Activated T-cell treated with anti-CD3 and anti-CD28 coated beads for 1 hour (primary cell): ENCODE results near the gene TUBGCP2.
"Not testable (repeated sequence)": the region's sequence is repeated elsewhere in the genome, so short reads cannot be mapped to it uniquely, and the experiment has no call there.

ENCODE experiments used
- DNase-seq: peaks from one replicate; pipeline ENCODE4 v3.0.0-alpha.2; 2020; ENCODE audit warnings: low read depth

The TUBGCP2 gene

DNA sequence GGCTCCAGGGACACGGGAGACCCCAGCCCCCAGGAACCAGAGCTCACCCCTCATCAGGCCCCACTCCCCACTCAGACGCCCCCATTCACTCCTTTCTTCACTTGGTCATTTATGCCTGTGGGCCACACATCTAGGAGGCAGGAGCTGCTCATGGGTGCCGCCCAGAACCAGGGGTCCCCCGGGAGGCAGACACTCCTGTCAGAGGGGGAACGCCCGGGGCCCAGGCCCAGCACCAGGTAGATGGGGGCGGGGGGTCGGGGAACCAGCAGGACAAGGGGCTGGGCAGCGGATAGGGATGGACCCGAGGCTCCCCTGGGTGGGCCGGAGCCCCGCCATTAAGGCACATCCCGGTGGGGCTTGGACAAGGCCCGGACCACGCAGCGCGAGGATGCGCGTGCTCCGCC, 16.2 kb upstream of the TUBGCP2 start:
- DNase-seq: no peak

DNA sequence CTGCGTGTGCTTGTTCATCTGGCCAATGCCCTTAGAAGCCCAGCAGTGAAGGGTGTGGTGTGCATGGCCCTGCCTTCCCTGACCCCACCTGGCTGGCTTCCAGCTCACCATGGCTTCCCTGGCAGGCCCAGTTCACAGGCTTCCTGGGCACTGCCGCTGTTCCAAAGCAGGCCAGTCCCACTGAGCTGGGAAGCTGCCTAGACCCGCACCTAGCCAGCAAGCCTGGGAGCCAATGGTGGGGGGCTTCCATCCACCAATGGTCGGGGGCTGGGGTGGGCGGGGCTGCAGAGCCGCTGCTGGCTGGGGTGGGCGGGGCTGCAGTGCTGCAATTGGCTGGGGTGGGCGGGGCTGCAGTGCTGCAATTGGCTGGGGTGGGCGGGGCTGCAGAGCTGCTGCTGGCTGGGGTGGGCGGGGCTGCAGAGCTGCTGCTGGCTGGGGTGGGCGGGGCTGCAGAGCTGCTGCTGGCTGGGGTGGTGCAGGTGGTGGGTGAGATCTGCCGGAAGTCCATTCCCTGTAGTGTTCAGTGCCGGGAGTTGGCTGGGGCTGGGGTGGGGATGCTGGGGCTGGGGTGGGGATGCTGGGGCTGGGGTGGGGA, 15.6 kb upstream of the TUBGCP2 start:
- DNase-seq: peak; percentile 33

DNA sequence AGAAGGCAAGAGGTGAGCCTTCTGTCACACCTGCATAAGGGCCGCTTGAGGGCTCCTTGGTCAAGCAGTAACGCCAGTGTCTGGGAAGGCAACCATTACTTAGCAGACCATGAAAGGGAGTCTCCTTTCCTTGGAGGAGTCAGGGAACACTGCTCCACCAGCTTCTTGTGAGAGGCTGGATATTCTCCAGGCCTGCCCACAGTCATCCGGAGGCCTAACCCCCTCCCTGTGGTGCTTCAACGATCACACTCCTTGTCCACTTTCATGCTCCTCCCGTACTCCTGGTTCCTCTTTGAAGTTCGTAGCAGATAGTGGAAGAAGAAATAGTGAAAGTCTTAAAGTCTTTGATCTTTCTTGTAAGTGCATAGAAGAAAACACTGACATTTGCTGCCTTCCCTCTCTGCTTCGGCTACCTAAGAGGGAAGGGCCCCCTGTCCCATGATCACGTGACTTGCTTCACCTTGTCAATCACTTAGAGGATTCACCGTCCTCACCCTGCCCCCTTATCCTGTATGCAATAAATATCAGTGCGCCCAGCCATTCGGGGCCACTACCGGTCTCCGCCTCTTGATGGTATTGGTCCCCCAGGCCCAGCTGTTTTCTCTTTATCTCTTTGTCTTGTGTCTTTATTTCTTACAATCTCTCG, 13.5 kb upstream of the TUBGCP2 start:
- not testable (repeated sequence) for DNase-seq

DNA sequence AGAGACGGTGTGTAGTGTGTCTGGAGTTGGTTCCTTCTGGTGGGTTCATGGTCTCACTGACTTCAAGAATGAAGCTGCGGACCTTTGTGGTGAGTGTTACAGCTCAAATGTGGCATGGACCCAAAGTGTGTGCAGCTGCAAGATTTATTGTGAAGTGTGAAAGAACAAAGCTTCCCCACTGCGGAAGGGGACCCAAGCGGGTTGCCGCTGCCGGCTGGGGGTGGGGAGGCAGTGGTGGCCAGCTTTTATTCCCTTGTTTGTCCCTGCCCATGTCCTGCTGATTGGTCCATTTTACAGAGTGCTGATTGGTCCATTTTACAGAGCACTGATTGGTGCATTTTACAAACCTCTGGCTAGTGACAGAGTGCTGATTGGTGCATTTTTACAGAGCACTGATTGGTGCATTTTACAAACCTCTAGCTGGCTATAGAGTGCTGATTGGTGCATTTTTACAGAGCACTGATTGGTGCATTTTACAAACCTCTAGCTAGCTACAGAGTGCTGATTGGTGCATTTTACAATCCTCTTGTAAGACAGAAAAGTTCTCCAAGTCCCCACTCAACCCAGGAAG, 12.3 kb upstream of the TUBGCP2 start:
- not testable (repeated sequence) for DNase-seq

DNA sequence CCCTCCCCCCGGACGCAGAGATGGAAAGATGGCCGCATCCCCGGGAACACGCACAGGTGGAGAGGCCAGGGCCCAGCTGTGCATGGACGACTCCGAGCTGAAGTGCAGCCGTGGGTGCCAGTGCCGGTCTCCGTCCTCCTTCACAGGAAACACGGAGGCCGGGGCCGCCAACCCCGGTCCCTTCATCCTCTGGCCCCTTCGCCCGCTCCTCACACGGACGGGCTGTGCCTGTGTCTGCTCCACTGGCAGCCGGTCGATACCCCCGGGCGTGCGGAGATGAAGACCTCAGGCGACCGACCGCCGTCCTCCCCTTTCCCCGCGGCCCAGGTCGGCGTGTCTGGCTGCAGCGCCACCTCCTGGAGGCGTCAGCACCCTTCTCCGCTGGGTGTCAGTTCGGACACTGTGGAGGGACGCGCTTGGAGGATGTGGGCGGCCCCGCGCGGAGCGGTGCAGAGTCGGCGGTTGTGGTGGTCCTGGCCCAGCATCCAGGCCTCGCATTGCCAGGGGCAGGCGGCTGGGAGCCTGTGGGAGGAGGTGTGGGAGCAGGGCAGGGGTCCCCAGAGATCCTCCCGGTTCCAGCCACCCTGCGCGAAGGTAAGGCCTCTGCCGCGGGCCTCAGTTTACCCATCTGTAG, 9.9 kb upstream of the TUBGCP2 start:
- DNase-seq: peak; percentile 65

DNA sequence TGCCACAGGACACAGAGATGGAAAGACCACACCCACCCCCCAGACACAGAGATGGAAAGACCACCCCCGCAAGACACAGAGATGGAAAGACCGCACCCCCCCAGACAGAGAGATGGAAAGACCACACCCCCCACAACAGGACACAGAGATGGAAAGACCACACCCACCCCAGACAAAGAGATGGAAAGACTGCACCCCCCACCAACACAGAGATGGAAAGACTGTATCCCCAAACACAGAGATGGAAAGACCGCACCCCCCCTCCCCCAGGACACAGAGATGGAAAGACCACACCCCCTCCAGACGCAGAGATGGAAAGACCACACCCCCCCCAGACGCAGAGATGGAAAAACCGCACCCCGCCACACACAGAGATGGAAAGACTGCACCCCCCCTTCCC, 8.1 kb upstream of the TUBGCP2 start:
- DNase-seq: no peak

DNA sequence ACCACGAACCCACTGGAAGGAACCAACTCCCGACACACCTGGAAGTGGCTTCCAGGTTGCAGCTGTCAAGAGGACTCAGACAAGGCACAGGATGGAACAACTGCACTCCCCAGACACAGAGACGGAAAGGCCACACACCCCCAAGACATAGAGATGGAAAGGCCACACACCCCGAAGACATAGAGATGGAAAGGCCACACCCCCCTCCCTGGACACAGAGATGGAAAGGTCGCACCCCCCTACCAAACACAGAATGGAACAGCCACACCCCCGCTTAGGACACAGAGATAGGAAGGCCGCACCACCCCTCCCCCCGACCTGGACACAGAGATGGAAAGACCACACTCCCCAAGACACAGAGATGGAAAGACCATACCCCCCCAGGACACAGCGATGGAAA, 7.6 kb upstream of the TUBGCP2 start:
- DNase-seq: no peak

DNA sequence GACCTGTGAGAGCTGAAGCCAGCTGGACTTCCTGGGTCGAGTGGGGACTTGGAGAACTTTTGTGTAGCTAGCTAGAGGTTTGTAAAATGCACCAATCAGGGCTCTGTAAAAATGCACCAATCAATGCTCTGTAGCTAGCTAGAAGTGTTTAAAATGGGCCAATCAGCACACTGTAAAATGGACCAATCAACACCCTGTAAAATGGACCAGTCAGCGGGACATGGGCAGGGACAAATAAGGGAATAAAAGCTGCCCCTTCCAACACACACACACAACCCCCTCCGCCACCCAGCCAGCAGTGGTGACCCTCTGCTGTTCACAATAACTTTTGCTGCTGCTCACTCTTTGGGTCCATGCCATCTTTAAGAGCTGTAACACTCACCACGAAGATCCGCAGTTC, 7.2 kb upstream of the TUBGCP2 start:
- DNase-seq: no peak

DNA sequence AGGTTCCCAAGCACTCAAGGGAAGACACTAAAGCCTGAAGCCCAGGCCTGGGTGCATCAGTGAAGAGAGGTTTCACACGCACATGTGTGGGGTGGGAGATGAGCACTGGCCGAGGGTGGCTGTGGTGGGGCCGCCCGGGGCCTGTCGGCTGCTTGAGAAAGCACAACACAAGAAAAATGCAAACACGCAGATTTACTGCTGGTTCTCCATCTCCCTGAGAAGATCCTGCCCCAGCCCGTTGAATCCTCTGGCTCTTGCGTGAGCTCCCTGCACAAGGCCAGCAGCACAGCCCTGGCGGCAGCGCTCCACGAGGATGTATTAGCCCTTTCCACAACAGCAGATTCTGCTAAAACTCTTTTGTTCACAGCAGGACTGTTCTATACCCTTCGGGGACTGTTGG, 6.2 kb upstream of the TUBGCP2 start:
- no peak for DNase-seq

DNA sequence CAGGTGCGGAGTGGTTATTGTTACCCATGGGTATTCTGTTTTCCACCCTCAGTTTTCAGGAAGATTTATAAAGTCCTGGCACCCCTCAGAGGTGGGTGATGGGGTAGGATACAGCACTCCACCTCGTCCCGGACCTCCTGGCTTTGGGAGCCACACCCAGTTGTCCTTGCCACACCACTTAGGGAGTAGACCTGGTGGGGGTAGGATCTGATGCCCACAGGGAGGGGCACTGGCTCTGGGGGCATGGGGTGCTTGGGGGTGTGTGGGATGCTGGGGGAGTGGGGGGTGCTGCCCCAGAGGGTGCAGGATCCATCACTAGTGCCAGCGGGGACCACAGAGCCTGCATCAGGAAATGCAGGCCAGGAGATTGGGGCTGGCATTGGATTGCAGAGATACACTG, 4.5 kb upstream of the TUBGCP2 start:
- DNase-seq: no peak

DNA sequence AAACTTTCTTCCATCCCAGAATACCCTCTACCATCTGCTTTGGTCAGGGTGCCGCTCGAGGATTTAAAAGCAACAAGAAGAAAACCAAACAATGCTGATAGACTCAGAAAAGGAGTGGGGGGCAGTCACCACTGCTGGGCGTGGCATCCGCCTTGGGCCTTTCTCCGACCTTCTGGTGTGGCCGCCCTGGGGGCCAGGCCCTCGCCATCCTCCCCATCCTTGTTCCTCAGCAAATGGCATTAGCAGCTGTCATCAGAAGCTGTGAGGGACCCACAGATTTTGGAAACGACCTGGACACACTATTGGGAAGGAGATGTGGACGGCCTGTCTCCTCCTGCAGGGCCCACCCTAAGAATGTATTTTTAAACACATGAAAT, 4.1 kb upstream of the TUBGCP2 start:
- no peak for DNase-seq

DNA sequence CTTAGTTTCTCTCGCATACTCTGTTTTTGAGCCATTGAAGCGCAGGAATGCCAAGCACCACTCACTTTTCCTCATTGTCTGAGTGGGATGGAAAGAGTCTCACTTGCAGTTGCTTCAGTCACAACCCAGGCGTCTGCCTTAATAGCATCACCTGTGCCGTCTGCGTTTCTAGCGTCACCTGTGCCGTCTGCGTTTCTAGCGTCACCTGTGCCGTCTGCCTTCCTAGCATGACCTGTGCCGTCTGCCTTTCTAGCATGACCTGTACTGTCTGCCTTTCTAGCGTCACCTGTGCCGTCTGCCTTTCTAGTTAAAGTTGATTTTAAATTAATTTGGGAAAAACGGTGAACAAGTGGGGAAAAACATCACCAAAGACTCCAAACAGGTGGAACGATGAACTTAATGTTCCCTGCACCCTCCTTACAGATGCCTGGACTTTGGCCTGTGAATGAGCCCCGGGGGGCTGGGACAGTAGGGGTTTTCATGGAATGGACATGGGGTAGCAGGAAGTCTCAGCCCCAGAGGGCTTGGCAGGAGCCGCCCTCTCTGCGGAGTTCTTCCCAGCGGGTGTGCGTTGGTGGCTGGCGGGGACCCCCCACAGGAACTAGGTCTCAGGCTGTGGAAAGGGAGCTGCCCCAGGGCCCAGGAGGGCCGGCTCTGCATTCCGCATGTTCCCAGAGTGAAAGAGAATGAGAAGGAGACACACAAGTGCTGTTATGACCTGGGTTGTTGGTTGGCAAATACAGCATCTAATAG, 3.5 kb upstream of the TUBGCP2 start:
- no peak for DNase-seq

DNA sequence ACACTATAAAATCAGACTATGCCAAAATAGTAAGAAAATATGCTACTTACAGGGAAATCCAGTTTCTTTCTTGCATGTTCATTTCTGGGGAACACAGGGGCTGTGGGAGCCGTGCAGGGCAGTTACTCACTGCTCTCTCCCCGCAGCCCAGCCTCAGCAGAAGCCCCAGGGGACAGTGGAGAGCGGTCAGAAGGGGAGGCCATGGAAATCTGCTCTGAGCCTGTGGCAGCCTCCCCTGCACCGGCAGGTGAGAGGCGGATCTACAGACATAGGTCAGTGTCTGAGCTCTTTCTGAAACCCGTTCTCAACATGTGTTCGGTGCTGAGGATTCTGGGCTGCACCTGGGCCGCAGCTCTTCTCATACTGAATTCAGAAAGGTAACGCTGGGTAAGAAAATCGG, 2.9 kb upstream of the TUBGCP2 start:
- no peak for DNase-seq

DNA sequence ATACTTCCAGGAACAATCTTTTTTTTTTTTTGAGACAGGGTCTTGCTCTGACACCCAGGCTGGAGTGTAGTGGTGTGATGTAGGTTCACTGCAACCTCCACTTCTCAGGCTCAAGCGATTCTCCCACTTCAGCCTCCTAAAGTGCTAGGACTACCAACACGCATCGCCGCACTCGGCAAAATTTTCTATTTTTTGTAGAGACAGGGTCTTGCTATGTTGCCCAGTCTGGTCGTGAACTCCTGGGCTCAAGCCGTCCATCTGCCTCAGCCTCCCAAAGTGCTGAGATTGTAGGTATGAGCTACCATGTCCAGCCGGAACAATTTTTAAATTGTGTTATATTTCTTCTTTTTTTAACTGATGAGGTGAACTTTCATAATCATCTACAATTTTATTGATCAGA, 2.1 kb upstream of the TUBGCP2 start:
- DNase-seq: no peak

DNA sequence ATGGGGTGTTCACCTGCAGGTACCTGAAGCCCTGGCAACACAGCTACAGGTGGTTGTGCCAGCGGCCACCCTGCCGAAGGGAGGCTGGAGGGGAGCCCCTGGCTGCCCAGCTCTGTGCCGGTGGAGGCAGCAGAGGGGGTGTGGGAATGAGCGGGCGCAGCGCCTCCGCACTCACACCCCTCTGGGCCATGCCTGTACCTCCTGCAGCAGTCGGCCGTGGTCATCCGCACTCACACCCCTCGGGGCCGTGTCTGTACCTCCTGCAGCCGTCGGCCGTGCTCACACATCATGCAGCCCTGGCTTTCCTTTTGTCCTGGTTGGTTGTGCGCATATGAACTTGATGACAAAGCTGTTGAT, 1.7 kb upstream of the TUBGCP2 start:
- DNase-seq: no peak

DNA sequence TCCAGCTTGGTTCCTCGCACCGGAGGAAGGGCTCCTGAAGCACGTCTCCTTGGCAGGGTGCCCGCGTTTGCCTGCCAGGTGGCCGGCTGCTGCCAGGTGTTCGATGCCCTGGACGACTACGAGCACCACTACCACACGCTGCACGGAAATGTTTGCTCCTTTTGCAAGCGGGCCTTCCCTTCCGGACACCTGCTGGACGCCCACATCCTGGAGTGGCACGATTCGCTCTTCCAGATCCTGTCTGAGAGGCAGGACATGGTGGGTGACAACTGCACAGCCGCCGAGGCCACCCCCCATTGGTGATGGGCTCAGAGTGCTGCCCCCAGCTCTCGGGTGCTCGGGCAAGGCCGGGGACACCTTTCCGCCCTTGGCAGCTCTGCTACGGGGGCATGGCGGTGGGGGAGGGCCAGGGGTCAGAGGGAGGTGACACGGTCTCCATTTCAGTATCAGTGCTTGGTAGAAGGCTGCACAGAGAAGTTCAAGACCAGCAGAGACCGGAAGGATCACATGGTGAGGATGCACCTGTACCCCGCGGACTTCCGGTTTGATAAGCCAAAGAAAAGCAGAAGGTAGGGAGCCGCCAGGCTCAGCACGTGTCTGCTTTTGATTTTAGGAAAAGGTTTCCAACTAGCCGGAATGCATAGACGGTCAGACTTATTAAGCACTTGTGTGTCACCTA, 1.2 kb upstream of the TUBGCP2 start:
- DNase-seq: no peak

DNA sequence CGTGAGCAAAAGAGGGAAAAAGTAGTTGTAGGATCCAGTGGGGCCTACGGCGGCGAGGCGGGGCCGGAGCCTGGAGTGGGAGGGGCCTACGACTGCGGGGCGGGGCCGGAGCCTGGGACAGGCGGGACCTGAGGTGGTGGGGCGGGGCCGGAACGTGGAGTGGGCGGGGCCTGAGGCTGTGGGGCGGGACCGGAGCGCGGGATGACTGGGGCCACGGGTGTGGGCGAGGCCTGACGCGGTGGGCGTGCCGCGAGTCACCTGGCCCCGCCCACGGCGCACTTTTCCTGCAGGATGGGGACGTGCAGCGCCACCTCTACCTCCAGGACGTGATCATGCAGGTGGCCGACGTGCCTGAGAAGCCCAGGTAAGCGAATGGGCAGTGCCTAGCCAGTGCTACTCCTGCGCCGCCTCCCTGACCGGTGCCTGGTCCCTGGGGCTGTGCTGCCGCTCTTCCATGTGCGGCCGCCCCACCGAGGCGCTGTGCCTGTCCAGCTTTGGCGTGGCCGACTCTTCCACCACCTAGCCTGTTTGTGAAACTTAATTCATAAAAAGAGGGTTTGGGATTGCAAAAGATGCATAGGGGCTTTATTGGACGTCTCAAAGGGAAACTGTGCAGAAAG, 538 bp upstream of the TUBGCP2 start:
- peak; percentile 91 for DNase-seq

DNA sequence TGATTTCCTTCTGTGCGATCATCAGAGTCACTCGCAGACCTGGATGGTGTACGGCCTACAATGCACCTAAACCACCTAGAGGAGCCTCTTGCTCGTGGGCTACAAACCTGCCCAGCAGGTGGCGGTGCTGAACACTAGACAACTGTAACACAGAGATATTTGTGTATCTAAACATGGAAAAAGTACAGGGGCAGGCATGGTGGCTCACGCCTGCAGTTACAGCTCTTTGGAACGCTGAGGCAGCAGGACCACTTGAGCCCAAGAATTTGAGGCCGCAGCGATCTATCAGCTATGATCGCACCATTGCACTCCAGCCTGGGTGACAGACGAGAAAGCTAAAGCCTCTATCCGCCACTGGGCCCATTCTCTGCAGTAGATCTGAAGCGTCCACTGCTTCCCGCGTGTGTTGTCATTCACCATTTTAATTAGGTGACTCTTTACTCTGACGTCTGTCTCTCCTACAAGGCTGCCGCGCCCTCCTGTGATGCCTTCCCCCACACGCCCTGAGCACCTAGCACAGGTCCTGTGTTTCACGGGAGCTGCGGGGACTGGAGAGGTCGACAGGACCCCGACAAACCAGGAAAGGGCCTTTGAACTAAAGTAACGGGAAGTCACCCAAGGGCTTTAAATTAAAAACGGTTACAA, 774 bp downstream of the TUBGCP2 start:
- peak; percentile 84 for DNase-seq

DNA sequence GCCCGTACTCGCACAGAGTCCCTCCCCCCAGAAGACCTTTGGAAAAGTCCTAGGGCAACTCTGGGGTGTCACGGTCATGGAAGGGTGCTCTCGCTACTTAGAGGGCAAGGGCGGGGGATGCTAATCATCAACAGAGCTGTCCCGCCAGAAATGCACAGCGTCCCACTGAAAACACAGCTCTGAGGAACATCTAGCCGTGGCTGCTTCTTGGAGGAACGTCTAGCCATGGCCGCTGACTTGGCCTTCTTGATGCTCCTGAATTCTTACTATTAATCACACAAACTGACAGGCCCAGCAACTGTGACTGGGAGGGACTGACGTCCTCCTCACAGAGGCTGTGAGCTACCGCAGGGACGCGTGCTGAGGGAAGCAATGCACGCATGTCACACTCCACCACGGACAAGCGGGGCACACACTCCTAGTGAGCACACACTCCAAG, 1.7 kb downstream of the TUBGCP2 start:
- no peak for DNase-seq

DNA sequence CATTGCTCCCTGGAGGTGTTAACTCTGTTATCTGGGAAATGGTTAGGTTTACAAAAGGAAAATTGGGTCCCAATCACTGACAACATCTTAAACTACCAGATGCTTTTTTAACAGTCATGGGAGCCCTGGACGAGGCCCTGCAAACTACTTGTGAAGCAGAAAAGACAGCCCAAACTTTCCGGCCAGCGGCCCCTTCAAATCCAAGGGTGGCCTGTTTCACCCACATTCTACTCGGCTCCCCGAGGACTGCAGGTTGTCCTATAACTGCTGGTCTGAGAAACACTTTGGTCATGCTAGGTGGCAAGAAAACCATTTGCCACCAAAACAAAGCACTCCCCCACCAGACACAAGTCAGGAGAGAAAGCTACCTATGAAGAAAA, 2.6 kb downstream of the TUBGCP2 start:
- no peak for DNase-seq

DNA sequence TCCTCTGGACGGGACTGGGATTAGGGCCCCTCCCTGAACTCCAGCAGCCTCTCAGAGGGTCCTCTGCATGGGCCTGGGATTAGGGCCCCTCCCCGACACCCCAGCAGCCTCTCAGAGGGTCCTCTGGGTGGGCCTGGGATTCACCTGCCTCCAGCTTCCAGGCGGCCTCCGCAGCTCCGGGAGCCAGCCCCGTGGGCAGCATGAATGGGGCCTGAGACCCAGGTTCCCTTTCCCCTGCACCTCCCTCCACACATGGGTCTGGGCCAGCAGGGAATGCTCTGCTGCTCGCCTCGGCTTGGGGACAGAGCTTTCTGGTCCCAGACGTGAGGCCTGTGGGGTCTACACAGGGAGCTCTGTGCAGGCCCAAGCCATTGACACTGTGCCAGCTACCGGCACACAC, 5.5 kb downstream of the TUBGCP2 start:
- no peak for DNase-seq
